ENCODE results near the gene HNRNPUL2. TPM values are rescaled to one million over a fixed set of nuclear protein-coding genes. Genes with fewer than 3 reads are reported as not detected.
"Not testable (repeated sequence)": the region's sequence is repeated elsewhere in the genome, so short reads cannot be mapped to it uniquely, and the experiment has no call there.

Gene HNRNPUL2
- total RNA-seq, 1 experiment from 2014 or later: 47.3 TPM

DNA sequence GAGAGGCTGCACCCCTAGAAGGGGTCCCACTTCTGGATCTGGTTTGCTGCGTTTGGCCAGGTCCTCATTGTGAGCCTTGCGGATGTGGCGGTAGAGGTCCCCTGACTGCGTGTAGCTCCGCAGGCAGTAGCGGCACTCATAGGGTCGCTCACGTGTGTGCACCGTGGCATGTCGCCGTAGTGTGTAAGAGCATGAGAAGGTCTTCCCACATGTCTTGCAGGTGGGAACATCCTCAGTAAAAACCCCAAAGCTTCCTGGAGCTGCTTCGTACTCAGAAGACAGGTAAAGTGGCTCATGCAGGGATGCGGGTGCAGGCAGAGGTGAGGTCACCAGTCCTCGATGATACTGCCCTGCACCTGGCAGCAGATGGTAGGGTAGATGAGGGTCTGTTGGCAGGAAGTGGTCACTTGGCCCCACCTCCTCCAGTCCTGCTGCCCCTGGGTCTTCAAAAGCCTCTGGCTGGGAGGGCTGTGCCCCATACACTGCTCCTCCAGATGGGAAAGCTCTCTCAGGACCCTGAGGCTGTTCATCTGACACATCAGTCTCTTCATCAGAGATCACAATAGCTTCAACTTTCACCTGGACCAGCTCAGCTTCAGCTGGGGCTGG lies 25.0 kb upstream of the HNRNPUL2 start:
- Histone ChIP-seq H3K9me3 (ENCODE audit: control insufficient read depth, insufficient read depth, low read depth, low read length) (no peaks in the 10 kb centered on the region), H3K27ac (ENCODE audit: low read length) (no peak overlapping the region), H3K27me3 (ENCODE audit: control insufficient read depth, insufficient read depth, low read length) (no peaks in the 10 kb centered on the region), H3K36me3 (ENCODE audit: control insufficient read depth, insufficient read depth, low read length) (no peaks in the 10 kb centered on the region), H3K4me3 (ENCODE audit: low read depth in 2 of 2, low read length in 2 of 2) (no peak overlapping the region), H3K4me1 (ENCODE audit: control insufficient read depth, insufficient read depth, low read length) (peaks cover 8% of the 10 kb centered on the region)
- TF ChIP-seq TCF7L2 (IDR thresholded peaks at IDR 0.05; ENCODE audit: low read depth, low read length): no peak
- no TSS peak for BruUV-seq (replicated peaks)
- DNase-seq (ENCODE audit: low read depth, low spot score) (no peak), ATAC-seq (no peak)
- ChIA-PET CTCF (no interaction called here), POLR2A (no interaction called here)
- in situ Hi-C loops (cut with HindIII; ENCODE audit: low pct_unique_long_range_greater_than_20kb, low sequenced_read_pairs) (no loop called here), intact Hi-C loops (cut with micrococcal nuclease; ENCODE audit: unreplicated experiment) (loop anchor here (5.0 kb wide), 1 partner anchor 420 kb away; no protein-coding TSS in a partner anchor)

DNA sequence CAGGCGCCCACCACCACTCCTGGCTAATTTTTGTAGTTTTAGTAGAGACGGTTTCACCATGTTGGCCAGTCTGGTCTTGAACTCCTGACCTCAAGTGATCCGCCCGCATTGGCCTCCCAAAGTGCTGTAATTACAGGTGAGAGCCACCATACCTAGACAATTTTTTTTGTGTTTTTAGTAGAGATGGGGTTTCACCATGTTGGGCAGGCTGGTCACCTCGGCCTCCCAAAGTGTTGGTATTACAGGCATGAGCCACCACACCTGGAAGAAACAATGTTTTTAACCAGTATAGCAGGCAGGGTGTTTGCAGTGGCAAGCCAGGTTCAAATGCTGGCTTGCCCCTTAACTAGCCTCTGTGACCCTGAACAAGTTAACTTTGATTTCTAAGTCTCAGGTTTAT lies 22.7 kb upstream of the HNRNPUL2 start:
- H3K36me3 ChIP-seq (ENCODE audit: control insufficient read depth, insufficient read depth, low read length); H3K9me3 ChIP-seq (ENCODE audit: control insufficient read depth, insufficient read depth, low read depth, low read length); BruUV-seq (replicated peaks); DNase-seq (ENCODE audit: low read depth, low spot score); H3K4me3 ChIP-seq (ENCODE audit: low read depth in 2 of 2, low read length in 2 of 2); in situ Hi-C loops (cut with HindIII; ENCODE audit: low pct_unique_long_range_greater_than_20kb, low sequenced_read_pairs); H3K27ac ChIP-seq (ENCODE audit: low read length); H3K4me1 ChIP-seq (ENCODE audit: control insufficient read depth, insufficient read depth, low read length); CTCF ChIA-PET; H3K27me3 ChIP-seq (ENCODE audit: control insufficient read depth, insufficient read depth, low read length); ATAC-seq: not testable (repeated sequence)
- intact Hi-C loops (cut with micrococcal nuclease; ENCODE audit: unreplicated experiment): loop anchor here (5.0 kb wide), 1 partner anchor 422 kb away; no protein-coding TSS in a partner anchor
- POLR2A ChIA-PET: interaction anchor here (0.6 to 0.7 kb wide), 2 partner anchors 90 to 326 kb away, joined by 3 to 14 read pairs; no protein-coding TSS in a partner anchor

DNA sequence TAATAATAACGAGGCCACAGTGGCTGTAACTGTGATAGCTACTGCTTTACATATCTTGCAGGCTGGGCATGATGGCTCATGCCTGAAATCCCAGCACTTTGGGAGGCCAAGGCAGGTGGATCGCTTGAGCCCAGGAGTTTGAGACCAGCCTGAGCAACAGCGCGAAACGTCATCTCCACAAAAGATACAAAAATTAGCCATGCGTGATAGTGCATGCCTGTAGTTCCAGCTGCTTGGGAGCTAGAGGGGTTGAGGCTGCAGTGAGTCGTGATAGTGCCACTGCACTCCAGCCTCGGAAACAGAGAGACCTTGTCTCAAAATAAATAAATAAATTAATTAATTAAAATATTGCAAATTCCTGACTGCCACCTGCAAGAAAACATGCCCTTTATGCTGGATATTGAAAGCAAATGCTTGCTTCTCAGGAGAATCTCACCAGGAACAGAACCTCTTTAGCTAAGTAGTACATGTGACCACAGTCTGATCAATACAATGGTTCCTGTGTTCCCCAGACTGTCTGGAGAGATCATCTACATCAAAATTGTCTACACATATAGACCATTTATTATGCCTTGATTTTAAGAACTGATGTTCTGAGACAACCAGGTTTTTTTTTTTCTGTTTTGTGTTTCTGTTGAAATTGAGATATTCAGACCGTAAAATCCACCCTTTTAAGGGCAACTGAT lies 20.4 kb upstream of the HNRNPUL2 start:
- Histone ChIP-seq H3K4me1 (ENCODE audit: control insufficient read depth, insufficient read depth, low read length) (no peaks in the 10 kb centered on the region; the same call in 1 of the 2 replicates), H3K4me3 (ENCODE audit: low read depth in 2 of 2, low read length in 2 of 2) (no peak overlapping the region), H3K27me3 (ENCODE audit: control insufficient read depth, insufficient read depth, low read length) (no peaks in the 10 kb centered on the region), H3K27ac (ENCODE audit: low read length) (no peak overlapping the region), H3K36me3 (ENCODE audit: control insufficient read depth, insufficient read depth, low read length) (no peaks in the 10 kb centered on the region), H3K9me3 (ENCODE audit: control insufficient read depth, insufficient read depth, low read depth, low read length) (no peaks in the 10 kb centered on the region)
- TF ChIP-seq POLR2AphosphoS5 (IDR thresholded peaks at IDR 0.05; ENCODE audit: low read depth, low read length): no peak
- TF ChIP-seq, protein P1, sequence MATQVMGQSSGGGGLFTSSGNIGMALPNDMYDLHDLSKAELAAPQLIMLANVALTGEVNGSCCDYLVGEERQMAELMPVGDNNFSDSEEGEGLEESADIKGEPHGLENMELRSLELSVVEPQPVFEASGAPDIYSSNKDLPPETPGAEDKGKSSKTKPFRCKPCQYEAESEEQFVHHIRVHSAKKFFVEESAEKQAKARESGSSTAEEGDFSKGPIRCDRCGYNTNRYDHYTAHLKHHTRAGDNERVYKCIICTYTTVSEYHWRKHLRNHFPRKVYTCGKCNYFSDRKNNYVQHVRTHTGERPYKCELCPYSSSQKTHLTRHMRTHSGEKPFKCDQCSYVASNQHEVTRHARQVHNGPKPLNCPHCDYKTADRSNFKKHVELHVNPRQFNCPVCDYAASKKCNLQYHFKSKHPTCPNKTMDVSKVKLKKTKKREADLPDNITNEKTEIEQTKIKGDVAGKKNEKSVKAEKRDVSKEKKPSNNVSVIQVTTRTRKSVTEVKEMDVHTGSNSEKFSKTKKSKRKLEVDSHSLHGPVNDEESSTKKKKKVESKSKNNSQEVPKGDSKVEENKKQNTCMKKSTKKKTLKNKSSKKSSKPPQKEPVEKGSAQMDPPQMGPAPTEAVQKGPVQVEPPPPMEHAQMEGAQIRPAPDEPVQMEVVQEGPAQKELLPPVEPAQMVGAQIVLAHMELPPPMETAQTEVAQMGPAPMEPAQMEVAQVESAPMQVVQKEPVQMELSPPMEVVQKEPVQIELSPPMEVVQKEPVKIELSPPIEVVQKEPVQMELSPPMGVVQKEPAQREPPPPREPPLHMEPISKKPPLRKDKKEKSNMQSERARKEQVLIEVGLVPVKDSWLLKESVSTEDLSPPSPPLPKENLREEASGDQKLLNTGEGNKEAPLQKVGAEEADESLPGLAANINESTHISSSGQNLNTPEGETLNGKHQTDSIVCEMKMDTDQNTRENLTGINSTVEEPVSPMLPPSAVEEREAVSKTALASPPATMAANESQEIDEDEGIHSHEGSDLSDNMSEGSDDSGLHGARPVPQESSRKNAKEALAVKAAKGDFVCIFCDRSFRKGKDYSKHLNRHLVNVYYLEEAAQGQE (IDR thresholded peaks at IDR 0.05; ENCODE audit: insufficient read depth in 1 of 2, low read depth in 2 of 2, low read length in 1 of 2): no peak
- TF ChIP-seq SIN3A (IDR thresholded peaks at IDR 0.05; ENCODE audit: borderline replicate concordance, insufficient read depth, low read depth, low read length): no peak
- TF ChIP-seq TCF7L2 (IDR thresholded peaks at IDR 0.05; ENCODE audit: low read depth, low read length): no peak
- TF ChIP-seq, protein P2, sequence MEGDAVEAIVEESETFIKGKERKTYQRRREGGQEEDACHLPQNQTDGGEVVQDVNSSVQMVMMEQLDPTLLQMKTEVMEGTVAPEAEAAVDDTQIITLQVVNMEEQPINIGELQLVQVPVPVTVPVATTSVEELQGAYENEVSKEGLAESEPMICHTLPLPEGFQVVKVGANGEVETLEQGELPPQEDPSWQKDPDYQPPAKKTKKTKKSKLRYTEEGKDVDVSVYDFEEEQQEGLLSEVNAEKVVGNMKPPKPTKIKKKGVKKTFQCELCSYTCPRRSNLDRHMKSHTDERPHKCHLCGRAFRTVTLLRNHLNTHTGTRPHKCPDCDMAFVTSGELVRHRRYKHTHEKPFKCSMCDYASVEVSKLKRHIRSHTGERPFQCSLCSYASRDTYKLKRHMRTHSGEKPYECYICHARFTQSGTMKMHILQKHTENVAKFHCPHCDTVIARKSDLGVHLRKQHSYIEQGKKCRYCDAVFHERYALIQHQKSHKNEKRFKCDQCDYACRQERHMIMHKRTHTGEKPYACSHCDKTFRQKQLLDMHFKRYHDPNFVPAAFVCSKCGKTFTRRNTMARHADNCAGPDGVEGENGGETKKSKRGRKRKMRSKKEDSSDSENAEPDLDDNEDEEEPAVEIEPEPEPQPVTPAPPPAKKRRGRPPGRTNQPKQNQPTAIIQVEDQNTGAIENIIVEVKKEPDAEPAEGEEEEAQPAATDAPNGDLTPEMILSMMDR (IDR thresholded peaks at IDR 0.05): no peak
- BruUV-seq (replicated peaks): no TSS peak
- ChIA-PET CTCF (interaction anchor here (0.6 kb wide), 1 partner anchor 21 kb away, joined by 4 read pairs; no protein-coding TSS in a partner anchor), POLR2A (interaction anchor here (0.7 kb wide), 1 partner anchor 79 kb away, joined by 3 read pairs; no protein-coding TSS in a partner anchor)
- DNase-seq (ENCODE audit: low read depth, low spot score) (no peak), ATAC-seq (no peak)
- intact Hi-C loops (cut with micrococcal nuclease; ENCODE audit: unreplicated experiment): no loop called here
- in situ Hi-C loops (cut with HindIII; ENCODE audit: low pct_unique_long_range_greater_than_20kb, low sequenced_read_pairs): no loop called here
